Suprapubic skin (tissue), 4 donors: ENCODE measurements around the gene DPH7. TPM values are rescaled to one million over a fixed set of nuclear protein-coding genes. Genes with fewer than 3 reads are reported as not detected.
"Not testable (repeated sequence)": the region's sequence is repeated elsewhere in the genome, so short reads cannot be mapped to it uniquely, and the experiment has no call there.

Source experiments
- DNase-seq, 2 donors: peaks; one replicate each; pipeline ENCODE4 v3.0.0-alpha.2; 2019; ENCODE audit warnings: low spot score in 2 of 2
- H3K27ac ChIP-seq: fragments of 200-600 bp; sonication (generic); one replicate; pipeline ENCODE4 v1.5.1; 2019
- H3K27me3 ChIP-seq: fragments of 200-600 bp; sonication (generic); one replicate; pipeline ENCODE4 v1.5.1; 2019
- H3K36me3 ChIP-seq: fragments of 200-600 bp; sonication (generic); one replicate; pipeline ENCODE4 v1.5.1; 2019
- H3K4me1 ChIP-seq: fragments of 200-600 bp; sonication (generic); one replicate; pipeline ENCODE4 v1.5.1; 2019
- H3K4me3 ChIP-seq: fragments of 200-600 bp; sonication (generic); one replicate; pipeline ENCODE4 v1.5.1; 2019; ENCODE audit warnings: mild to moderate bottlenecking
- H3K9me3 ChIP-seq: fragments of 200-600 bp; sonication (generic); one replicate; pipeline ENCODE4 v1.5.1; 2019
- EP300 ChIP-seq: sonication (generic); formaldehyde crosslinking; IDR thresholded peaks from one replicate; pipeline ENCODE4 v1.6.1; 2017; ENCODE audit warnings: antibody characterized with exemption
- POLR2A ChIP-seq, 2 donors: fragments of 450-650 bp; IDR thresholded peaks; one replicate each; pipeline ENCODE4 v1.6.1; 2017; ENCODE audit warnings: antibody characterized with exemption in 2 of 2, mild to moderate bottlenecking in 2 of 2, moderate library complexity in 2 of 2
- POLR2AphosphoS5 ChIP-seq, 3 donors: sonication (generic); formaldehyde crosslinking; IDR thresholded peaks; one replicate each; pipeline ENCODE4 v1.6.1; 2017; ENCODE audit warnings: antibody characterized with exemption in 3 of 3
- WGBS: methylation state at CpG from one replicate; pipeline ENCODE4 v1.1.5; 2018; 5-methylcytosine and 5-hydroxymethylcytosine counted together
- total RNA-seq, 4 donors: library from RNA; depleted of rRNA; stranded (reverse); fragments of >200 nt; gene quantifications; one replicate each; pipeline ENCODE4 v1.1.0, GENCODE V29; 2016
- TF ChIP-seq, protein P1 (sequence below), 2 donors: fragments of 200-600 bp in 1 of 2; fragments of 450-650 bp in 1 of 2; sonication (generic) in 1 of 2; IDR thresholded peaks; one replicate each; pipeline ENCODE4 v1.5.1; 2016 to 2019; ENCODE audit warnings: antibody characterized with exemption in 2 of 2, mild to moderate bottlenecking in 1 of 2, moderate library complexity in 1 of 2

DPH7 gene
- total RNA-seq, 4 donors from 2014 or later, result 26.8 to 64.8 (median 34.1) TPM

DNA sequence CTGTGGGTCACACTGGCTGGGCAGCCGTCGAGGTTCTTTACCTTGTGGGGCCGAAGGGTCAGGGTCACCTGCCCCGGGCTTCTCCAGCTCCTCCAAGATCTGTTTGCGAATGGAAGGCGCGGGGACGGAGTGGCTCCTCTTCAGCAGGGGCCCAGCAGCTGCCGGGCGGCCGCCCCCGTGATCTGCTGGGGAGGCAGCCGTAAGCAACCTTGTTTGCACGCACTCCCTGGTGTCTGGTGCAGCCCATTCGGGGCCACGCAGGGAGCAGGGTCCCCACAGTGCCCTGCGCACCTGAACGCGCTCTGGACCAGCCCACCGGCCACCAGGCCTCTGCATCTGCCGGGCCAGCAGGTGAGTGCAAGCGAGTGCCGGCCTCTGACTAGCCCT is 63.4 kb downstream of the DPH7 start:
- TF ChIP-seq POLR2A (IDR thresholded peaks at IDR 0.05) (no peak), POLR2AphosphoS5 (IDR thresholded peaks at IDR 0.05) (no peak), EP300 (no peak)
- TF ChIP-seq, protein P1, sequence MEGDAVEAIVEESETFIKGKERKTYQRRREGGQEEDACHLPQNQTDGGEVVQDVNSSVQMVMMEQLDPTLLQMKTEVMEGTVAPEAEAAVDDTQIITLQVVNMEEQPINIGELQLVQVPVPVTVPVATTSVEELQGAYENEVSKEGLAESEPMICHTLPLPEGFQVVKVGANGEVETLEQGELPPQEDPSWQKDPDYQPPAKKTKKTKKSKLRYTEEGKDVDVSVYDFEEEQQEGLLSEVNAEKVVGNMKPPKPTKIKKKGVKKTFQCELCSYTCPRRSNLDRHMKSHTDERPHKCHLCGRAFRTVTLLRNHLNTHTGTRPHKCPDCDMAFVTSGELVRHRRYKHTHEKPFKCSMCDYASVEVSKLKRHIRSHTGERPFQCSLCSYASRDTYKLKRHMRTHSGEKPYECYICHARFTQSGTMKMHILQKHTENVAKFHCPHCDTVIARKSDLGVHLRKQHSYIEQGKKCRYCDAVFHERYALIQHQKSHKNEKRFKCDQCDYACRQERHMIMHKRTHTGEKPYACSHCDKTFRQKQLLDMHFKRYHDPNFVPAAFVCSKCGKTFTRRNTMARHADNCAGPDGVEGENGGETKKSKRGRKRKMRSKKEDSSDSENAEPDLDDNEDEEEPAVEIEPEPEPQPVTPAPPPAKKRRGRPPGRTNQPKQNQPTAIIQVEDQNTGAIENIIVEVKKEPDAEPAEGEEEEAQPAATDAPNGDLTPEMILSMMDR (IDR thresholded peaks at IDR 0.05), result no peak

GRCh38 chr9:137514691-137515337 is 63.9 kb downstream of the DPH7 start:
- Histone ChIP-seq H3K27ac (no peak overlapping the region), H3K27me3 (no peaks in the 10 kb centered on the region), H3K4me3 (no peak overlapping the region), H3K4me1 (no peaks in the 10 kb centered on the region), H3K9me3 (no peaks in the 10 kb centered on the region), H3K36me3 (peaks cover 22% of the 10 kb centered on the region)
- 94% methylated on average over 23 of the region's 30 CpGs for WGBS
- DNase-seq, result no peak
- TF ChIP-seq, protein P1 (IDR thresholded peaks at IDR 0.05), result no peak
- TF ChIP-seq POLR2A (IDR thresholded peaks at IDR 0.05) (no peak), POLR2AphosphoS5 (IDR thresholded peaks at IDR 0.05) (no peak), EP300 (no peak)

More for the DNA sequence above, 63.4 kb downstream of the DPH7 start:
- 93% methylated on average over 12 of the region's 23 CpGs for WGBS
- no peak for DNase-seq
- no peaks in the 10 kb centered on the region for H3K4me1 ChIP-seq
- H3K27me3 ChIP-seq, result no peaks in the 10 kb centered on the region
- H3K27ac ChIP-seq, result no peak overlapping the region
- H3K9me3 ChIP-seq, result no peaks in the 10 kb centered on the region
- no peak overlapping the region for H3K4me3 ChIP-seq
- peaks cover 22% of the 10 kb centered on the region for H3K36me3 ChIP-seq

DNA sequence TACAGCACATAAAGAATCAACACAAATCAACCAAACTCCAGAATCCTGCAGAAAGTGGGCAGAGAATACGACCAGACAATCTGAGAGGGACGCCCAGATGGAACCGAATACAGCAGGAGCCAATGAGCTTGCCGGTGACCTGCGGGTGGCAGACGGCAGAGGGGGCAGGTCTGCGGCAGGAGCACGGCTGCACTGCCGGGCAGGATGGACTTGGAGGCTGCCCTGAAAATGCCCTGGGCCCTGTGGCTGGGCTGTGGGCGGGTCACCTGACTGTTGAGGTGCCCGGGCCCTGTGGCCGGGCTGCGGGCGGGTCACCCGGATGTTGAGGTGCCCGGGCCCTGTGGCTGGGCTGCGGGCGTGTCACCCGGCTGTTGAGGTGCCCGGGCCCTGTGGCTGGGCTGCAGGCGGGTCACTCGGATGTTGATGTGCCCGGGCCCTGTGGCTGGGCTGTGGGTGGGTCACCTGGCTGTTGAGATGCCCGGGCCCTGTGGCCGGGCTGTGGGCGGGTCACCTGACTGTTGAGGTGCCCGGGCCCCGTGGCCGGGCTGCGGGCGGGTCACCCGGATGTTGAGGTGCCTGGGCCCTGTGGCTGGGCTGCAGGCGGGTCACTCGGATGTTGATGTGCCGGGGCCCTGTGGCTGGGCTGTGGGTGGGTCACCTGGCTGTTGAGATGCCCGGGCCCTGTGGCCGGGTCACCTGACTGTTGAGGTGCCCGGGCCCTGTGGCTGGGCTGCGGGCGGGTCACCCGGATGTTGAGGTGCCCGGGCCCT is 64.7 kb downstream of the DPH7 start:
- H3K4me1 ChIP-seq, H3K4me3 ChIP-seq, H3K9me3 ChIP-seq, H3K27ac ChIP-seq, H3K27me3 ChIP-seq, DNase-seq: not testable (repeated sequence)
- WGBS, result 65% methylated on average over 9 of the region's 42 CpGs
- peaks cover 23% of the 10 kb centered on the region for H3K36me3 ChIP-seq

DNA sequence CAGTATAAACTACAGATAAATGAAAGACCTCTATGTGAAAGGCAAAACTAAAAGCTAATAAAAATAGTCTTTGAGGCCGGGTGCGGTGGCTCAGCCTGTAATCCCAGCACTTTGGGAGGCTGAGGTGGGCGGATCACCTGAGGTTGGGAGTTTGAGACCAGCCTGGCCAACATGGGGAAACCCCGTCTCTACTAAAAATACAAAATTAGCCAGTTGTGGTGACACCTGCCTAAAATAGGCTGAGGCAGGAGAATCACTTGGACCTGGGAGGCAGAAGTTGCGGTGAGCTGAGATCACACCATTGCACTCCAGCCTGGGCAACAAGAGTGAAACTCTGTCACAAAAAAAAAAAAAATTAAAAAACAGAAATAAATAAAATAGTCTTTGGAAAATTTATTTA is 65.6 kb downstream of the DPH7 start:
- not testable (repeated sequence) for H3K27me3 ChIP-seq, DNase-seq, H3K4me1 ChIP-seq, H3K27ac ChIP-seq, H3K4me3 ChIP-seq, H3K9me3 ChIP-seq
- WGBS, result 87% methylated on average over 5 of the region's 5 CpGs
- H3K36me3 ChIP-seq, result peaks cover 26% of the 10 kb centered on the region

DNA sequence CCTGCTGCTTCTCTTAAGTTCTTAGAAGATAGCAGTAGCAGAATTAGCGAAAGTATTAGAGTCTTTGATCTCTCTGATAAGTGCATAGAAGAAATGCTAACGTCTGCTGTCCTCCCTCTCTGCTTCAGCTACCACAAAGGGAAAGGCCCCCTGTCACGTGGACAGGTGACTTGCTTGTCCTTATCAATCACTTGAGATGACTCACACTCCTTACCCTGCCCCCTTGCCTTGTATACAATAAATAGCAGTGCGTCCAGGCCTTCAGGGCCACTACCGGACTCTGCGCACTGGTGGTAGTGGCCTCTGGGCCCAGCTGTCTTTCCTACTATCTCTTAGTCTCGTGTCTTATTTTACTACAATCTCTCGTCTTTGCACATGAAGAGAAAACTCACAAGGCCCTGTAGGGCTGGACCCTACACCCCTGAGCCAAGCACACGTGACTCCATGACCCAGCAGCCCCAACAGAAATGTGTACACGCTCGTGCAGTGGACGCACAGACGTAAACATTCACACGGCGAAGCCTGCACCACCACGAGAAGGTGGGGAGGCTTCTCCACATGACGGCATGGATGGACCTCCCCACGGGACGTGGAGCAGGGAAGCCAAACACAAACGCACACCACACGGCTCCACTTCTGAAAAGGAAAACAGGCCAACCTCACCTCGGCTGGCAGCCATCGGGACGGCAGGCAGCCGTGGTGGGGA is 66.8 kb downstream of the DPH7 start:
- no peak for TF ChIP-seq POLR2A (IDR thresholded peaks at IDR 0.05)
- no peak for TF ChIP-seq POLR2AphosphoS5 (IDR thresholded peaks at IDR 0.05)
- TF ChIP-seq, protein P1 (IDR thresholded peaks at IDR 0.05), result no peak
- TF ChIP-seq EP300, result no peak
- no peak for DNase-seq
- Histone ChIP-seq H3K4me1 (no peaks in the 10 kb centered on the region), H3K27ac (no peak overlapping the region), H3K9me3 (no peaks in the 10 kb centered on the region), H3K36me3 (peaks cover 26% of the 10 kb centered on the region), H3K27me3 (no peaks in the 10 kb centered on the region), H3K4me3 (no peak overlapping the region)
- WGBS, result 86% methylated on average over 24 of the region's 25 CpGs

GRCh38 chr9:137511126-137511525 is 67.6 kb downstream of the DPH7 start:
- H3K4me3 ChIP-seq, H3K4me1 ChIP-seq, DNase-seq, H3K27ac ChIP-seq, H3K9me3 ChIP-seq, H3K27me3 ChIP-seq: not testable (repeated sequence)
- peaks cover 26% of the 10 kb centered on the region for H3K36me3 ChIP-seq
- WGBS, result 100% methylated on average over 1 of the region's 22 CpGs
